HUES64 (cell line): ENCODE results near the gene MYLK.

ENCODE experiments used
- H3K27ac ChIP-seq: 2 replicates; pipeline ENCODE4 v1.7.0; 2013; ENCODE audit warnings: low read depth, low read length, inconsistent platforms
- H3K27me3 ChIP-seq: 2 replicates; pipeline ENCODE4 v1.6.1; 2013; ENCODE audit warnings: mild to moderate bottlenecking, low read length; ENCODE audit not compliant: insufficient read depth
- H3K36me3 ChIP-seq: 2 replicates; pipeline ENCODE4 v1.6.1; 2013; ENCODE audit warnings: mild to moderate bottlenecking, low read length; ENCODE audit not compliant: insufficient read depth
- H3K4me1 ChIP-seq: 2 replicates; pipeline ENCODE4 v1.6.1; 2013; ENCODE audit warnings: mild to moderate bottlenecking, low read length, moderate library complexity; ENCODE audit not compliant: insufficient read depth
- H3K4me3 ChIP-seq: 2 replicates; pipeline ENCODE4 v1.5.1; 2013; ENCODE audit warnings: mild to moderate bottlenecking, low read length, moderate library complexity
- H3K9ac ChIP-seq: 2 replicates; pipeline ENCODE4 v1.6.1; 2013; ENCODE audit warnings: mild to moderate bottlenecking, low read depth, low read length
- H3K9me3 ChIP-seq: 2 replicates; pipeline ENCODE4 v1.6.1; 2013; ENCODE audit warnings: low read depth, low read length; ENCODE audit not compliant: insufficient read depth
- WGBS: fragments of 150-250, 120-280 bp; methylation state at CpG from one replicate; pipeline ENCODE4 v1.1.7; 2013; ENCODE audit warnings: missing lambda C conversion rate; 5-methylcytosine and 5-hydroxymethylcytosine counted together

Gene MYLK

GRCh38 chr3:123584284-123584987 is 299.7 kb downstream of the MYLK start:
- WGBS = under 1% methylated on average over 65 of the region's 65 CpGs
- Histone ChIP-seq H3K4me3 (peak overlapping the region; percentile 88), H3K4me1 (peaks cover 17% of the 10 kb centered on the region), H3K36me3 (peaks cover 25% of the 10 kb centered on the region), H3K9ac (peak overlapping the region; percentile 79), H3K27me3 (no peaks in the 10 kb centered on the region), H3K27ac (peak overlapping the region; percentile 80), H3K9me3 (no peaks in the 10 kb centered on the region)

- no peak overlapping the region for H3K27ac ChIP-seq
- H3K4me3 ChIP-seq = peak overlapping the region; percentile 88
- no peaks in the 10 kb centered on the region for H3K27me3 ChIP-seq
- peaks cover 32% of the 10 kb centered on the region for H3K36me3 ChIP-seq
- no peak overlapping the region; the same call in 1 of the 2 replicates for H3K9ac ChIP-seq
- no peaks in the 10 kb centered on the region for H3K9me3 ChIP-seq
- peaks cover 17% of the 10 kb centered on the region for H3K4me1 ChIP-seq
- 100% methylated on average over 2 of the region's 3 CpGs for WGBS
These were observed 300.6 kb downstream of the MYLK start for GRCh38 chr3:123583561-123583960.

GRCh38 chr3:123582315-123582714 is 301.8 kb downstream of the MYLK start:
- Histone ChIP-seq H3K27ac (no peak overlapping the region), H3K4me3 (no peak overlapping the region), H3K4me1 (peaks cover 17% of the 10 kb centered on the region), H3K9me3 (no peaks in the 10 kb centered on the region), H3K36me3 (peaks cover 39% of the 10 kb centered on the region), H3K9ac (no peak overlapping the region), H3K27me3 (no peaks in the 10 kb centered on the region)
- WGBS = 94% methylated on average over 3 of the region's 3 CpGs

GRCh38 chr3:123576122-123576521 is 308.0 kb downstream of the MYLK start:
- H3K27me3 ChIP-seq = no peaks in the 10 kb centered on the region
- H3K36me3 ChIP-seq = peaks cover 47% of the 10 kb centered on the region
- 96% methylated on average over 3 of the region's 3 CpGs for WGBS
- no peak overlapping the region for H3K4me3 ChIP-seq
- H3K4me1 ChIP-seq = peaks cover 8% of the 10 kb centered on the region
- H3K9ac ChIP-seq = no peak overlapping the region
- H3K9me3 ChIP-seq = no peaks in the 10 kb centered on the region
- H3K27ac ChIP-seq = no peak overlapping the region

- no peaks in the 10 kb centered on the region for H3K27me3 ChIP-seq
- H3K36me3 ChIP-seq = peaks cover 15% of the 10 kb centered on the region
- no peak overlapping the region for H3K27ac ChIP-seq
- WGBS = 93% methylated on average over 2 of the region's 2 CpGs
- H3K9ac ChIP-seq = no peak overlapping the region
- peaks cover 20% of the 10 kb centered on the region for H3K4me1 ChIP-seq
- H3K9me3 ChIP-seq = no peaks in the 10 kb centered on the region
- no peak overlapping the region for H3K4me3 ChIP-seq
These were observed 312.2 kb downstream of the MYLK start for GRCh38 chr3:123571973-123572365.

- no peak overlapping the region for H3K4me3 ChIP-seq
- WGBS = 36% methylated on average over 3 of the region's 4 CpGs
- no peak overlapping the region for H3K27ac ChIP-seq
- no peaks in the 10 kb centered on the region for H3K9me3 ChIP-seq
- peaks cover 11% of the 10 kb centered on the region for H3K36me3 ChIP-seq
- no peak overlapping the region for H3K9ac ChIP-seq
- peaks cover 20% of the 10 kb centered on the region for H3K4me1 ChIP-seq
- no peaks in the 10 kb centered on the region for H3K27me3 ChIP-seq
These were observed 312.7 kb downstream of the MYLK start for GRCh38 chr3:123571264-123571972.

GRCh38 chr3:123568875-123569274 is 315.3 kb downstream of the MYLK start:
- Histone ChIP-seq H3K27me3 (no peaks in the 10 kb centered on the region), H3K9me3 (no peaks in the 10 kb centered on the region), H3K36me3 (no peaks in the 10 kb centered on the region), H3K27ac (no peak overlapping the region), H3K9ac (no peak overlapping the region), H3K4me1 (peaks cover 20% of the 10 kb centered on the region), H3K4me3 (no peak overlapping the region)

- 95% methylated on average over 7 of the region's 7 CpGs for WGBS
- Histone ChIP-seq H3K4me3 (no peak overlapping the region), H3K36me3 (no peaks in the 10 kb centered on the region)
These were observed 316.1 kb downstream of the MYLK start for GRCh38 chr3:123568034-123568433.

GRCh38 chr3:123564056-123564455 is 320.1 kb downstream of the MYLK start:
- no peaks in the 10 kb centered on the region for H3K27me3 ChIP-seq
- 96% methylated on average over 6 of the region's 6 CpGs for WGBS
- no peaks in the 10 kb centered on the region for H3K9me3 ChIP-seq
- no peaks in the 10 kb centered on the region for H3K4me1 ChIP-seq
- no peak overlapping the region for H3K4me3 ChIP-seq
- no peak overlapping the region for H3K9ac ChIP-seq
- H3K36me3 ChIP-seq = no peaks in the 10 kb centered on the region
- no peak overlapping the region for H3K27ac ChIP-seq

More at GRCh38 chr3:123568034-123568433, 316.1 kb downstream of the MYLK start:
- no peaks in the 10 kb centered on the region for H3K27me3 ChIP-seq
- no peak overlapping the region for H3K9ac ChIP-seq
- no peak overlapping the region for H3K27ac ChIP-seq
- peaks cover 20% of the 10 kb centered on the region for H3K4me1 ChIP-seq
- H3K9me3 ChIP-seq = no peaks in the 10 kb centered on the region

- no peak overlapping the region for H3K9ac ChIP-seq
- no peak overlapping the region for H3K4me3 ChIP-seq
- no peak overlapping the region for H3K27ac ChIP-seq
- H3K27me3 ChIP-seq = no peaks in the 10 kb centered on the region
- no CpG with 5 or more reads among the region's 1 CpG for WGBS
- no peaks in the 10 kb centered on the region for H3K36me3 ChIP-seq
- H3K4me1 ChIP-seq = no peaks in the 10 kb centered on the region
- no peaks in the 10 kb centered on the region for H3K9me3 ChIP-seq
These were observed 321.6 kb downstream of the MYLK start for GRCh38 chr3:123562547-123562946.

GRCh38 chr3:123561188-123561587 is 322.9 kb downstream of the MYLK start:
- Histone ChIP-seq H3K9me3 (0 out of 2 replicates have a peak, but pooled peaks cover 2% of the 10 kb centered on the region), H3K4me3 (no peak overlapping the region), H3K4me1 (no peaks in the 10 kb centered on the region), H3K9ac (no peak overlapping the region), H3K27me3 (no peaks in the 10 kb centered on the region), H3K36me3 (no peaks in the 10 kb centered on the region), H3K27ac (no peak overlapping the region)
- WGBS = no CpG with 5 or more reads among the region's 2 CpGs
